Measurements from ENCODE around the gene GPR33.

DNA sequence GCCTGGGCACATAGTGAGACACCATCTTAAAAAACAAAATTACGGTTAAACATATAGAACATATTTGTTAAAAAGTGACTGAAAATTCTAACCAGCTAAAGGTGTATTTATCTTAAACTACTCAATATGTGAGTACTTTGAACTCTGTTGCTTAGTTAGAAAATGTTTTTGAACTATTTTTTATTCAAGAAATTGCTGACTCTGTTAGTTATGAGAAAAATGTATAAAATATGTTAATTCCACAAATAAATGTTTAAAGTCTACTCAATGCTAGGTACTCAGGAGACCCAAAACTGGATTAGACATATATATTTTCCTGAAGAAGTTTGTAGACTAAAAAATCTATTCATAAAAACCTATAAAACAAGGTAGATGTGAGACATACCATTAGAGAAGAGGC, 23.0 kb upstream of the GPR33 start:
- TF ChIP-seq, protein P1, sequence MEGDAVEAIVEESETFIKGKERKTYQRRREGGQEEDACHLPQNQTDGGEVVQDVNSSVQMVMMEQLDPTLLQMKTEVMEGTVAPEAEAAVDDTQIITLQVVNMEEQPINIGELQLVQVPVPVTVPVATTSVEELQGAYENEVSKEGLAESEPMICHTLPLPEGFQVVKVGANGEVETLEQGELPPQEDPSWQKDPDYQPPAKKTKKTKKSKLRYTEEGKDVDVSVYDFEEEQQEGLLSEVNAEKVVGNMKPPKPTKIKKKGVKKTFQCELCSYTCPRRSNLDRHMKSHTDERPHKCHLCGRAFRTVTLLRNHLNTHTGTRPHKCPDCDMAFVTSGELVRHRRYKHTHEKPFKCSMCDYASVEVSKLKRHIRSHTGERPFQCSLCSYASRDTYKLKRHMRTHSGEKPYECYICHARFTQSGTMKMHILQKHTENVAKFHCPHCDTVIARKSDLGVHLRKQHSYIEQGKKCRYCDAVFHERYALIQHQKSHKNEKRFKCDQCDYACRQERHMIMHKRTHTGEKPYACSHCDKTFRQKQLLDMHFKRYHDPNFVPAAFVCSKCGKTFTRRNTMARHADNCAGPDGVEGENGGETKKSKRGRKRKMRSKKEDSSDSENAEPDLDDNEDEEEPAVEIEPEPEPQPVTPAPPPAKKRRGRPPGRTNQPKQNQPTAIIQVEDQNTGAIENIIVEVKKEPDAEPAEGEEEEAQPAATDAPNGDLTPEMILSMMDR (conservative IDR thresholded peaks at IDR 0.05; ENCODE audit: low read length), result no peak
- TF ChIP-seq EZH2phosphoT487 (IDR thresholded peaks at IDR 0.05; ENCODE audit: borderline replicate concordance, low read depth, low read length), result no peak

All from OCI-LY7 (cell line).